ENCODE measurements around the gene VAC14.

VAC14 gene

DNA sequence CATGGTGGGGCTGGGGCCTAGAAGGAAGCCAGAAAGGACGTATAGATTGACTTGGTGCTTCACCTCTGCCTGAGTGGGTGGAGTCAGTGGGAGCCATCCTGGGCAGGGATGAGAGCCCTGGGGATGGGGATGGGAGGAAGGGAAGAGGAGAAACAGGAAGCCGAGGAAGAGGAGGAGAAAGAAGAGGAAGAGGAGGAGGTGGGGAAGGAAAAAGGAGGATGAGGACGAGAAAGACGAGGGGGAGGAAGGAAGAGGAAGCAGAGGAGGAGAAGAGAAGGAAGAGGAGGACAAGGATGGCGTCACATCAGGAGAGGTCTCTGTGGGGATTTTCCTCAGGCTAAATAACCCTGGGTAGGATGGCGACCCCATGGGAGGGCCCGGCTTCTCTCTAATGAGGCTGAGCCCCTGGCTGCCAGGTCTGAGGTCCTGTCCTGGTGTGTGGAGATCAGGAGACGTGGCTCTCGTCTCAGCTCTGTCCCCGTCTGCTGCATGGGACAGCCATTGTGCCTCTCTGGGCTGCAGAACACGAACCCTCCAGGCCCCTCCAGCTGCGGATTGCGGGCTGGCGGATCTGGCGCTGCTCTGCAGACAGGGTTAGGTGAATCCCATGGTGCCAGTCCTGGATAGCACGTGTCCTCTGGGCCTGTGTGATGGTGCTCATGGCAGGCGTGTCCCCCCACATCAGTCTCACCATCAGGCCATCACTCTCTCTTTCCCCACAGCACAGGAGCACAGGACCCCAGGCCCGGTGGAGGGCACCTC lies 79.6 kb downstream of the VAC14 start:
- DNase-seq: no peak

DNA sequence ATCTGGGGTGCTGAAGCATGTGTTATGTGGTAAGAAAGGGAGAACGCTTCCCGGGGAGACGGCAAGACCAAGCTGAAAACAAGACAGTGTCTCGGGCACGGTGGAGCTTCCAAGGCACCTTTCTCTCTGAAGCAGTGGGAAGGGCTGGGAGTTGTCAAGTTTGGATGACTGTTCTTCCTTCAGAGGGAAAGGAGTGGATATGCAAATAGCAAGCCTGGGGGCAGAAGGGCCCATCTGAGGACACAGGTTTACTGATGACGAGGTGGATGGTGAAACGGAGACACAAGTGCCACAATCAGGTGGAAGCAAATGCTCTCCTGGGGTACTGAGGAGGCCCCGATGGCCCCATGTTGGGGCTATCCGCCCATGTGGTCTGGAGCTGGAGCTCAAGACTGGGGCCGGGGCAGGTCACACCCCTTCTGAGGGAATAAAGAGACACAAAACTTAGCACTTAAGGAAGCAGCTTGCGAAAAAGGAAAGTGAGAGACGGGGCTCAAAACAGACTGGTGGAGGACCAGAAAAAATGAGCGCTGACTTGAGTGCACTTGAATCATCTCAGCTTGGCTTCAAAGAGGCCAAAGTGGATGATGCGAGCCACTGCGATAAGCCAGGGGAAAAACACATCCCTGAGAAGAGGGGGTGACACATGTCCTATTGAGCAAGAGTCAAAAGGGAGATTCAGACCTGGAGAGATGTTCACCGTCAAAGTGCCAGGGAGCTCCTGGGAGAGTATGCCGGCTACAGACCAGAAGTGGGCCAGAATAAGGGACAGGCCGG lies 80.3 kb downstream of the VAC14 start:
- no peak for DNase-seq

DNA sequence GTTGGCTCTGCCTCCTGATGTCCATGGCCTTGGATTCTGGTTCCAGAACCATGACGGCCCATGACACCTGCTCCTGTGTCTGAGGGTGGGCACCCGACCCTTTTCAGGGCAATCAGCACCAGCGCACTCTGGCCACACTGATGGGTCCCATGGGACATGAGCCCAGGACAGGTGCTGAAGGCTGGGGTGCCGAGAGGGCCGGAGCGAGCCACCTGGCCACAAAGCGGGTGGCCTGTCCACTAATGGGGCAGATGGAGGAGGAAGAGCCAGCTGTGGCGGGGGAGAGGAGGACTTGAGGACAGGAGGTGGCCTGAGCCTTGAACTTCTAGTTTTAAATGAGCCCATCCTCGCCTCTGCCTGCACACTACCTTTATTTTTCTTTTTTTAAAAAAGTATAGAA lies 83.9 kb downstream of the VAC14 start:
- DNase-seq: no peak

DNA sequence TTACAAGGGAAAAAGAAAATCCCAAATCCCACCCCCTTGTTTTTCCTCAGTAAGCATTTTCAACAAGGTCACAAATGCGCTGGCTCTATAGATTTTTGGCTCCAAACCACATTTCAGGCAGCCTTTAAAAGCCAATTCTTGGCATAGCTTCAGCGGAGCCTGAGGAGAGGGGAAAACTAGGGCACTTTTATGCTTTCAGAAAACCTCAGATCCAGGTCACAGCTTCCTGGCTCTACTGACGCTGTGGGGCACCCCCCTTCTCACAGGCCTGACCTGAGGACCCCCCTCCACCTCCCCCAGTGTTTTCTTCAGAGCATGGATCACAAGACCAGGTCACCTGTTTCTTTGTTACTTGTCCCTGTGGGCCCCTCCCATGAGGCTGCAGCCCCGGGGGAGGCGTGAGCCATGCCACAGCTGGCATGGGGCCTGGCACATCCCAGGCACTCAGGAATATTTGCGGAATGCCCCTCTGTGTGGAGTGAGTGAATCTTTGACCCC lies 85.0 kb downstream of the VAC14 start:
- no peak for DNase-seq

DNA sequence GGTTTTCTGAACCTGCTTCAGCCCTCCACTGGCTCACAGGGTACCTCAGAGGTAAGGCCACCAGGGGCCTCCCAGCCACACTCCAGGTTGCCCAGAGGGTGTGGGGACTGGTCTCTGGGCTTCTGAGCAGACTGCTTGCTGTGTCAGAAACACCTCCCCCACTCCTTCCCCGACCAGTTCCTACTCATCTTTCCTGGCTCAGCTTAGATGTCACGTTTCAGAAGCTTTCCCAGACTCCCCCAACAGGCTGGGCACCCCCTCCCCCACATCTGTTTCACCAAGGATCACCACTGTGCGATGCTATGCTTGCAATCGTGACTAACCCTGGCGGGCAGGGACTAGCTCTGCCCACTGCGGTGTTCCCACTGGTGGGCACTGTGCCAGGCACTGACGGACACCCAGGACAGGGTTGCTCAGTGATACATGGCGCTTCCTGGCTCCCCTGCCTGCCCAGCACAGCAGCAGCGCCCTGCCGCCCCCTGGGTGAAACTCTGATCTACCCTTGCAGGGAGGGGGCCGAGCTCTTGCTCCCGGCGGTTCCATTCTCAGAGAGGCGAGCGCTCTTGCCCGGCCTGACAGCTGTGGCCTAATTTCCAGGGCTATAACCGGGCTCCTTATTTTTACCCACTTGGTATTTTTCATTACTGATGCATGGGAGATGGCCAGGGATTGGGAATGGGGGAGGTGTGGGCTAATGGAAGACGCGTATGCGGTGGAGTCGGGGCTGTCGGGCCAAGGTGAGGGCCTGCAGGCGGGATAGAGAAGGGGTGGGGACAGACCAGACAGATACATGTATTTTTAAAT lies 85.7 kb downstream of the VAC14 start:
- DNase-seq: no peak

DNA sequence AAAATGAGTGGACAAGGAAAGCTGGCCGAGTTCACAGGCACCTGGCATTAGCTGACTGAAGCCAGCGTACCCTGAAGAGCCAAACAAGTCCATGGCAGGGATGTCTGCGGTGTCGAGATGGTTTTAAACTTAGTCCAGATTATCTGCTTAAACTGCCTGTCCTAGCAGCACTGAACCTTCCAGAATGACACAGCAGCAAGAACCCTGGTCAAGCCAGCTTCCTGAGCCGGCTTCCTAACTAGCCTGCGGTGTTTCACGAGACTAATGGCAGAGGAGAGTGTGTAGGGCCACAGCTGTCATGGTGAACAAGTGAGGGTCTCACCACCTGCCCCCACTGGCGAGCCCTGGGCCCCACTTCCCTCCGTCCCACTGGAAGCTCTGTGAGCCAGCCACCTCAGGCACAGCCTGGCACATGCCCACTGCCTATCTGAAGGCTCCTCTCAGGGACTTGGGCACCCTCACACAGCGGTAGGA lies 86.3 kb downstream of the VAC14 start:
- no peak for DNase-seq

DNA sequence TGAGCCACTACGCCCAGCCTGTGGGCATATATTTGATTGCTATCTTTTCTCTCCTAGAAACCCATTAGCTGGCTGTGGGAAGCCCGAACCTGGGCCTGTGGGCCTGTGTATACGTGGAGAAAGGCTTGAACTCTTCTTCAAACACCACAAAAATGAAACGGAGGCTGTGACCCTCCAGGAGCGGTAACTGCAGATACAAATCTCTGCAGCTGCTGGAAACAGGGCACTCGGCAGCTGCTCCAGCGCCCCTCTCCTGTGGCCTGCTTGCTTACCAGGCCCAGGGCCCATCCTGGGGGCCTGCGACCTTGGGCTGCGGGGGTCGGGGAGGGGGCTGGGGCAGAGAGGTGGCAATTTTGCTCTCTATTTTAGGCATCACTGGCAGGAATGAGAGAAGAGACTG lies 87.1 kb downstream of the VAC14 start:
- DNase-seq: no peak

DNA sequence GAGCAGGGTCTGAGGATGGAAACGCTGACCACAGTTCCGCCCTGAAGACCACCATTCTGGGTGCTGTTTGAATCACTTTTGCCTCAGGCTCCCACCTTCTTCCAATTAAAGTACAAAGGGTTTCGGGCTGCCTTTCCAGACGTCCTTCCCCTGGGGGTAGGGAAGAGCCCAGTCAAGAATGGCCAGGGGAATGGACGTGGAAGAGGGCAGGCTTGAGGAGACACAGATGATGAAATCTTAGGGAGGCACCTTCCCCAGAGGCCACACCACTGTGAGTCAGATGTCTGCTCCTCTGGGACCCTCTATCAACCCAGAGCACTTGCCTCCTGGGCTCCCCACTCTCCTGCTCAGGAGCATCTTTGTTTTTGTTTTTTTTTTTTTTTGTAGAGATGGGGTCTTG lies 87.6 kb downstream of the VAC14 start:
- no peak for DNase-seq

DNA sequence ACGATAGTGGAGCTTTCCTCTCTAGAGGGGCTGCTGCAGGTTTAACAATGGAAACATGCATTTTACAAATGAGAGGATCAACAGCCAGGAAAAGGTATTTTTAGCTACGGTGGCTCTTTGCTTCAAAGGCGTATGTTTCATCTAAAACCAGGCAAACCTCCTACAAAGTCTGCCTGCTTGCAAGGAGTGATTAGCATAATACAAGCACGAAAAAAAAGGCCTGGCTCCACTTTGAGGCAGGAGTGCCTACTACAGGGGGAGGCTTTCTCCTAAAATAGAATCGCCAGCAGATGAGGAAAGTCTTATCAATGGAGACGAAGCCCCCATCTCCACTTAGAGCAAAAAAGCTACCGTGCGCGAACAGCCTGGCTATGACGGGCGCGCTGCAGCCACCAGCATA lies 88.0 kb downstream of the VAC14 start:
- no peak for DNase-seq

DNA sequence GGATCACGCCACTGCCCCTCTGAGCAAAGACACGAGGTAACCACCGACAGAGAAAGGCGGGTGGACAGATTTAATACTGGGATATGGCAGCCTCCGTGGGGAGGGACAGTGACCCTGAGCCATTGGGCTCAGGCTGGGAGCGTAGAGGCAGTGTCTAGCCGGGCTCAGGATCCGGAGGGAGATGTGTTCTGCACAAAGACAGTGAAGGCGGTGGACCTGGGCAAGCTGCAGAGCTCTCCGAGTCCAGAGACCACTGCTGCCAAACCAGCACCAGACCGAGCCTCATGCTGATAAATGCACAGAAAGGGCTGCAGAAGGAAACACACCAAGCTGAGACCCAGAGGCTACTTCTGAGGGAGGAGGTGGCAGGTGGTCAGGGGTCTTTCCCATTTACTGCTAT lies 88.6 kb downstream of the VAC14 start:
- no peak for DNase-seq

DNA sequence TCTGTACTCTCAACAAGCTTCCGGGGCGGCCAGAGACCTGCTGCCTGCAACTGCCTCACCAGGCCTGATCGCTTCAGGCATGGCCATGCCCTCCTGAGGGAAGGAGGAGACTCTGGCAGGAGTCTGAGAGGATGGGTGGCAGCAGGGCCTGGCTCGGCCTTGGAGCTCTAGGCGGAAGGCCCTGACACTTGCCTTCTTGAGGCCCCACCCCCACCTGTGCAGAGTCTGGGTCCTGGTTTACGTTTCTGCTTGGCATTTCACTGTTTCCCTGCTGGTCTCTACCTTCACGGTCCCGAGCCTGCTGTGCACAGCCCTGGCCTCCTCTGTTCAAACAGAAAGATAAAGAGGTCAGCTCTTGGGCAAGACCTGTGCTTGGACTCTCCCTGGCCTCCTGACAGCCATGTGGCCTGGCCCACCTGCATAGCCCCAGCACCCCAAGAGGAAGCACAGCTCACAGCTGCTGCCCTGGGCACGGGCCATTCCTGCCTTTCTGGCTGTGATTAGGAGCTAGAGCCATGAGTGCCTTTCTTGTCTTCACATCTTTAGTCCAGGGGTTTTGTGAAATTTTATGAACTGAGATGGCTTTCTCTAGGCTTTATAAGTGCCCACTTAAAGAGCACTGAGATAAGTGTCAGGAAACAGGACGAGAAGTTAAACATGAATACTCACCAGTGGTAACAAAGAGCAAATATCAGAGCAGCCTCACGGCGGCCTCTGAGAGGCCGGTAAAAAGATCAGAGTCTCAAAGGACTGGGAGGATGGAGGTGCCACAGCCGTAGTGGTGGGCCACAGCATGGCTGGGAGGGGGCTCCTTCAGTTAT lies 89.5 kb downstream of the VAC14 start:
- no peak for DNase-seq

DNA sequence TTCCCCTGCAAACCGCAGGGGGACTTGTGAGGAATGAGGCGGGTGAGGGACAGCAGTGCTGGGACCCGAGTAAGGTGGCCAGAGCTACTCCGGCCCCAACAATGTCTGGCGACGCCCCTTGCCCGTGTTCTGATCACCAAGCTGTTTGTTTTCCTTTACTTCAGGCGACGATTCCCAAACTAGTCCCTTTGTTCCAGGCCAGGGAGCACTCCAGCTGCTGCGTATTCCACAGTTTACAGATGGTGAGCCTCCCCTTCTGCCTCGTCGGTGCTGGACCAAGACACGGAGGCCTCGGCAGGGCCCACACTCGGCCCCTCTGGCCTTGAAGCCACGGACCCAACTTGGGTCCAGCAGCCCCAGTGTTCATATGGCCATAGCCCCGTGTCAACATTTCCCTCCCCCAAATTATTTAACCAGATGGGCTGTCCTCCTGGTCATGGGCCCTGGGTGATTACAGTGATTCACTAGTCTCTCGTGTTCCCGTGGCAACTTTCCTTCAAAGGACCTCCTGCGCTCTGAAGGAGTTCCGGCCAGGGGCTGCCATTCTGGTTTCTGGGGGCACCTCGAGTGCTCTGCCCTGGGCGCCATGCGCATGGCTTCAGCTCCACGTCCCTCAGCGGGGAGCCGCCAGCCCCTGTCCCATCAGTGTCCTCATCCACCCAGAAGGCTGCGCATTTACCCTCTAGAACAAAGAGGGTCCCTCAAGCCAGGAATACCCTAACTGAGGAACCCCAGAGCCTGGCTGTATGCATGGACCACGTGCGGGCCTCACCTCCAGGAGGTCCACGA lies 90.3 kb downstream of the VAC14 start:
- no peak for DNase-seq

DNA sequence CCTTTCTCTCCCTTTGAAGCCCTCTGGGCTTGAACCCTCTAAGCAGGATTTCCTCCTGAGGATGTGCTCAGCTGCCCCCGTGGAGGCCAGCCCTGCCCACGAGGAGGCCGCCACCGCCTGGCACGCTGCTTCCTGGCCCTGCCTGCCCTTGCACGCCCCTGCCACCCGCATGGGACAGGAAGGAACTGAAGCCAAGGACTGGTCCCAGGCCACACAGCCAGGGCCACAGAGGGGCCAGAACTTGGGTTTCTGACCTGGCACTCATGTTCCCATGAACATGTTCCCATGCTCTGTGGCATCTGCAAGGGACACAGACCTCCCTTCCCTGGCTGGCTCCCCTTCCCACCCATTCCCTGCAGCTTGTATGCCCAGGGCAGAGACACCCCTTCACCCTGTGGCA lies 91.0 kb downstream of the VAC14 start:
- no peak for DNase-seq

DNA sequence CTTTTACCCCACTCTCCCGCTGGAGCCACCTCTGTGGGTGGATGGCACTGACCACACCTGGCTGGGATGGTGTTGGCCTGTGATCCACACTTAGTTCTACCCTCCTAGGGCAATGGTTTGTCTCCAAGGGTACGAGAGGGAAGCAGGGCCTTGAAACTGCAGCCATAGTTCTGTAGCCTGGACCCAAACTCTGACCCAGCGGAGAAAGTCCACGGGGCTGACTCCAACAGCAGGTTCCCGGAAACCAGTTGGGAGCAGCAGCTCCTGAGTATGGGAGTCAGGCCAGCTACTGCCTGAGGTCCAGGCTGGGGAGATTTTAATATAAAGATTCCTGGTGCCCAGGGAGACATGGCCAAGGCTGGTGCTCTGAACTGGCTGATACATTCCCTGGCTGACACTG lies 91.5 kb downstream of the VAC14 start:
- no peak for DNase-seq

DNA sequence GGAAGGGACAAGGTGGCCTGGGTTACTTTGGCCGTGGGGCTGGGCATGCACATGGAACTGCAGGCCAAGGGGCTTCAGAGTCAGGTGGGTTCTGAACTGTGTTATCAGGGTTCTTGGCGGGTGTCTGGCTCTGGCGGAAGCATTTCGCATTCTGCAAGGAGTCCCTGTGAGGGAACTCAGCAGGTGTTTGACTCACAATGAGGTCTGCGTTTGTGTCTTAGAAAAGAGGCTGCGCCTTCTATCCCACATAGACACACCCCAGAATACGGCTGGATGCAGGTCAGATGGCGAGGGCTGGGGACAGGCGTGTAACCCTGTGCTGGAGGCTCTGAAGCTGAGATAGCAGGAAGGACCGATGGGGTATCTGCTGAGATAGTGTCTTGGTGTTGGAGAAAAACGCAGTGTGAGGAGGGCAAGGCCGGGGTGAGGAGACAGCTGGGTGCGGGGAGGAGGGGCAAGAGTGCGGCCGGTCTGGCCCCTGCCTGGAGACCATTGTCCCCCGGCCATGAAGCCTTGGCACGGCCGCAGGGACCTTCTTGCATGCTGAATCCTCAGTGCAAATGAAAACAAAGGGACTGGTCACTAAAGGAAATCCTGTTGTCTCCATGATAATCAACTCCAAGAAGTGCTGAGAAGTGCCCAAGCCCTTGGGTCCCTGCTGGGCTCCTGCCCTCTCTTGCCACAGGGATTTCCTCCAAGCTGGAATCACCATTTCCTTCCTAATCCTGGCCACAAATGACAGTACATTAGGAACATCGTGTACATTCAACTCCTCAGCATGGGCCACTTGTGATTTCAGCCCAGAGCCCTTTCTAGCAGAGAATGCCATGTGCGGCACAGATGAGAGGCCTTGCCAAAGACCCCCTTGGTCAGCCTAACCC lies 92.4 kb downstream of the VAC14 start:
- DNase-seq: no peak

DNA sequence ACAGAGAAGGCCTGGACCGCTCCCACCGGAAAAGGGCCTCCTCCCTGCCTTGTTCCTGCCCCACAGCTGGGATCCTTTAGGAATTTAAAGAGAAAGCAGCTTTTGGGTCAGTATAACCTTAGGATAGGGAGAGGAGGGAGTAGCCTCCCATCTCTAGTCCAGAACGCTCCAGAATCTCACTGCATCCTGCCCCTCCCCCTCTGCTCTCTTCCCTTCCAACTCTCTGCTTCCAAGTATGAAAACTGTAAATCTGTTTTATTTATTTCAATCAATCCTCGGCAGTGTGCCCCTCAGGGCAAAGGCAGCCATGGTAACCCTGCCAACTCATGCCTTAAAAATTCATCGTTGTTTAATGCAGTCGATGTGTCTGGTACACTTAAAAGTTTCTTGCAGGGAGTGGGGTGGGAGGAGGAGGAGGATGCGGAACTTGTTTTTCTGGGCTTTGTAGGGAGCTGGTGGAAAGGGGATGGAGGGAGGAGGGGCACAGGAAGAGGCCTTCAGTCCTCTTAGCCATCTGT lies 94.0 kb downstream of the VAC14 start:
- DNase-seq: no peak

DNA sequence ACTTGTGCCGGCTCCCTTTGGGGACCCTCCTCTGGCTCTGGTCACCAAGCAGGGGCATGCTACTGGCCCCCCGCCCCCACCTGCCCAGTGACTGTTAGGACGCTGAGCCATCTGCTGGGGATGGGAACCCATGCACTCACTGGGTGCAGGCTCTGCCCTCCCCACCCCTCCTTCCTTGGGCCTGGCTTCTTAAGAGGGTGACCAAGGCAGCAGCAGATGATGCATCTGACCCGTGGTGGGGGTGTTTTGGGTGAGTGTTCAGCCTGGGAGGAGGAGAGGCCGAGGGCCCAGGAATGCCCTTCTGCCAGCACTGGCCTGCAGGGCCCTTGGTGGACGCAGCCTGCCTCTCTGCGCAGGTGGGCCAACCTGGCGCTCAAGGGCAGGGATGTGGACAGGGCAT lies 95.9 kb downstream of the VAC14 start:
- DNase-seq: no peak

DNA sequence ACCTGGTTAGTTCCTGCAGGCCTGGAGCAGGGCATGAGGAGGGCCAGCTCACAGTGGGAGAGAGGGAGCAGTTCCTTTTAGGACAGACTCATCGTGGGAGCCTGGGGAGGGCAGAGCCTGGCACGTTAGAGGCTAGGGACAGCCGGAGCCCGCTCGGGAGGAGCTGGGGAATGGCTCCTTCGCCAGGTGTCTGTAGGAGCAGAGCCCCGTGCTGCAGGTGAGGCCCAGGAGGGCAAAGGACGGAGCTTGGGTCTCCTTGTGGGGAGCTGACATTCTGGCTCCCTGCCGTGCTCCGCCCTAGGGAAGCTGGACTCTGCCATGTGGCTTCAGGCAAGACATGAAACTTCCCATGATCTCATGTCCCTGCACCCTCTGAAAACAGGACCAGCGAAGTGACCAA lies 96.4 kb downstream of the VAC14 start:
- DNase-seq: no peak

DNA sequence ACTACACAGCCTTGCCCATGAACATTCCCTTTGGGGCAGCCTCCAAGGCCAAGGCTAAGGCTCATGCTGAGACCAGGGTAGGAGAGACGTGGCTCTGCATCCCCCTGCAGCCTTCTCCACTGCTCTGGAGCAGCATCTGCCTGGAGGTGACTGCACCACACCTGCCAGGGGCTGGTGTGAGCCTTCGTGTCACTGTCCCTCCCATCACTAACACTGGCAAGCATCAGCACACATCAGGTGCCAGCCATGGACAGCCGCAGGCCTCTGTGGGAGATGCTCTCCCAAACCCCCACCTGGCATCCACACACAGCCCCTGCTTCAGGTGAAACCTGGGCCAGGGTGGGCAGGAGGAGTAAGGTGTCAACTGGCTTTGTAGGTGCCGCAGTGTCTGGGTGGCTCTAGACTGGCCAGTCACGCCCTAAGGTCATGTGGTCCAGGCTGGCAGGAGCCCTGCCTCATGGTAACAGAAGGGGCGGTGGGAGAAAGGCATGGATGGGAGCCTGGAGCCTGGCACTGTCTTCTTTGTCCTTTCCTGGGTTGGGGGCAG lies 97.0 kb downstream of the VAC14 start:
- no peak for DNase-seq

All from activated CD4-positive, alpha-beta T cell treated with anti-CD3 and anti-CD28 coated beads, Interleukin-10, Interleukin-2, amounts not matched to agents 100 ng/mL and 50 ng/mL, durations not matched to agents 16 hours and 8 hours (primary cell).